ENCODE measurements around the gene LIPM. TPM values are rescaled to one million over a fixed set of nuclear protein-coding genes. Genes with fewer than 3 reads are reported as not detected.

The LIPM gene
- total and polyA plus RNA-seq, 2 of the 13 experiments (the other 11 are each of a cell fraction or from before 2014, with no cell fraction given) = not detected

GRCh38 chr10:88853155-88853881 lies 50.8 kb downstream of the LIPM start:
- no peaks in the 10 kb centered on the region for H3K79me2 ChIP-seq (ENCODE audit: insufficient read depth, low read length)
- TF ChIP-seq RNF2 (conservative IDR thresholded peaks at IDR 0.05; ENCODE audit: low read depth) = no peak
- TF ChIP-seq GTF2F1 (IDR thresholded peaks at IDR 0.05; ENCODE audit: low read length) = no peak
- TF ChIP-seq CTCF (CRISPR knock-in tag; IDR thresholded peaks at IDR 0.05) = no peak
- TF ChIP-seq MXI1 (IDR thresholded peaks at IDR 0.05; ENCODE audit: borderline replicate concordance, low read depth, low read length) = no peak
- TF ChIP-seq ZNF614 (CRISPR knock-in tag; IDR thresholded peaks at IDR 0.05; ENCODE audit: borderline replicate concordance) = no peak
- no peak for TF ChIP-seq NR2F1 (CRISPR knock-in tag; IDR thresholded peaks at IDR 0.05)
- TF ChIP-seq ZSCAN9 (CRISPR knock-in tag; IDR thresholded peaks at IDR 0.05; ENCODE audit: borderline replicate concordance) = no peak
- no peak for TF ChIP-seq SP140L (CRISPR knock-in tag; IDR thresholded peaks at IDR 0.05; ENCODE audit: borderline replicate concordance)
- TF ChIP-seq TCF7L2 (IDR thresholded peaks at IDR 0.05; ENCODE audit: low read depth, low read length) = no peak
- no peak for TF ChIP-seq PPARG (CRISPR knock-in tag; conservative IDR thresholded peaks at IDR 0.05)
- no peak for TF ChIP-seq MATR3 (CRISPR knock-in tag; IDR thresholded peaks at IDR 0.05)
- TF ChIP-seq ZNF709 (CRISPR knock-in tag; IDR thresholded peaks at IDR 0.05) = no peak
- no peak for TF ChIP-seq KDM2A (CRISPR knock-in tag; IDR thresholded peaks at IDR 0.05; ENCODE audit: borderline replicate concordance, low read depth)
- TF ChIP-seq RFX1 (IDR thresholded peaks at IDR 0.05) = no peak
- TF ChIP-seq GTF3A (CRISPR knock-in tag; conservative IDR thresholded peaks at IDR 0.05) = no peak
- TF ChIP-seq PITX1 (CRISPR knock-in tag; IDR thresholded peaks at IDR 0.05) = no peak
- no peak for TF ChIP-seq HCFC1 (IDR thresholded peaks at IDR 0.05; ENCODE audit: low read depth, low read length)
- no peak for TF ChIP-seq ZBTB4 (CRISPR knock-in tag; IDR thresholded peaks at IDR 0.05; ENCODE audit: borderline replicate concordance)
- FAIRE-seq (no peak), ATAC-seq (no peak), DNase-seq (ENCODE audit: low spot score) (no peak)
- ChIA-PET POLR2A (no interaction called here), CTCF (ENCODE audit: low intra/inter-chr PET ratio, low total read pairs) (no interaction called here)
- no peak overlapping the region for H3K4me3 ChIP-seq (replicated peaks in 1 of 3; ENCODE audit: insufficient read depth in 1 of 3, low read depth in 2 of 3, low read length in 3 of 3)
- no peak overlapping the region for H3K9ac ChIP-seq (ENCODE audit: insufficient read depth, low read depth, low read length)
- WGBS (ENCODE audit: low lambda C conversion rate) = 11% methylated on average over 4 of the region's 4 CpGs
- H3K4me1 ChIP-seq (ENCODE audit: insufficient read depth, low read length) = no peaks in the 10 kb centered on the region
- H3K27me3 ChIP-seq (ENCODE audit: control insufficient read depth in 1 of 2, insufficient read depth in 2 of 2, low read length in 2 of 2) = no peaks in the 10 kb centered on the region
- no peaks in the 10 kb centered on the region for H4K20me1 ChIP-seq (ENCODE audit: insufficient read depth, low read length)
- H3K36me3 ChIP-seq (replicated peaks in 1 of 2; ENCODE audit: control insufficient read depth in 1 of 2, insufficient read depth in 2 of 2, low read length in 2 of 2) = no peaks in the 10 kb centered on the region
- intact Hi-C loops (cut with micrococcal nuclease; ENCODE audit: unreplicated experiment) = no loop called here
- no peak overlapping the region for H3K4me2 ChIP-seq (ENCODE audit: low read depth, low read length)
- no peaks in the 10 kb centered on the region for H3K9me3 ChIP-seq (ENCODE audit: low read length)
- in situ Hi-C loops (cut with HindIII; ENCODE audit: extremely low pct_ligation_motif_present, low pct_unique_long_range_greater_than_20kb) = no loop called here
- H2AFZ ChIP-seq (ENCODE audit: low read length) = no peak overlapping the region
- no TSS peak for BruUV-seq (replicated peaks)
- no peak overlapping the region for H3K27ac ChIP-seq (ENCODE audit: extremely low read length, insufficient read depth, low read length)
